DMS 273 (cell line): ENCODE results near the gene EPYC.

ENCODE experiments used
- DNase-seq: peaks from one replicate; lab custom pipeline; 2025; ENCODE audit not compliant: unreplicated experiment; lab: John Stamatoyannopoulos, UW

The EPYC gene

DNA sequence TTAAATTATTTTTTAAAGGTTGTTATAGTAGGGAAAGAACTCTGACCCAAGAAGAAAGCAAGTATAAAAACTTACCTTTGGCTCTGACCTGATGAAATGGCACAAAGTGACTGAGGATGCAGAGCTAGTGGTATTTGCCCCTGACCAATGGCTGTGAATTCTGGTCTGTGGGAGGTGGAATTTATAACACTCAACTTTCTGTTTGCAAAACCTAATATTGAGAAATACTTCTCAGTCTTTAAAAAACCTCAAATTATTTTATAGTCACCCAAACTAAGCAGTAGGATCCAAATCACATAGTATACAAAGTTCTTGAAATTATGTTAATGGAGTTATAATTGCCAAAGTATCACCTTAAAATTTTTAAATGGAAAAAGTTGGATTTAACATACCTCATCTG lies at the start of gene EPYC:
EPYC (minus strand) TSS at position 101 of the 400 bp plus-strand sequence. CDS start 2,407 bp downstream, outside the sequence.
- DNase-seq, result no peak

- peak; percentile 28 for DNase-seq
Observed at GRCh38 chr12:91053951-91054715, 49.4 kb upstream of the EPYC start.

DNA sequence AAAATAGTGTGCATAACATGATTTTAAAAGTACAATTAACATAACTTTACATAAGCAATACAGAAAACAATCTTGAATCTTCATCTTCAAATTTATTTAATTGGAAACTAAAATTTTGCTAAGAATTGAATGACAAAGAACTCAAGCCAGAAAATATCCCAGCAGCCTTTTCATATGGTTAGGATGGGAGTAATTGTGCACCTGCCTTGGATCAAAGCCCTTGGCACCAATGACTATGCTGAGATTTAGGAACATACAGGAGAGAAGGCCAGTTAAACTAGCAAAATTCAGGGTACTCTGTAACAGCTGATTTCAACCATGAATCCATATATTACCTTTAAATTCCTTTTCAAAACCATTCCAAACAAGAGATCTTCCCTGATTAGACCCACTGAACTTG lies 47.3 kb upstream of the EPYC start:
- DNase-seq, result no peak

GRCh38 chr12:91044586-91044985 lies 39.8 kb upstream of the EPYC start:
- DNase-seq, result no peak

DNA sequence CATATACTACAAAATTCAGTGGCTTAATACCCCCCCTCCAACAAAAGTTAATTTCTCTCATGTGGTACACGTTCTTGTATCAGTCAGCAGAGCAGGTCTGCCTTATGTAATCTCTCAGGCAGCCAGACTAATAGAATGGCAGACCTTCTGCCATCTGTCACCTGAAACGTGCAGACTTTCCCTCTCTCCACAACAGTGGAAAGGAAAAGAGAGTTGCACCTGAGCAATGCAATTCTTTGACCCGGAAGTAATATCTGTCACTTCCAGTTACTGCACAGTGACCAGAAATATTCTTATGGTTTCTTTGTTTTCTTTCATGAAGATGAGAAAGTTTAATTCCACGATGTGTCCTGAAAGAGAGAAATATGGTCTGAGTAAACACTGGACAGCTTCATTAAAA lies 38.6 kb upstream of the EPYC start:
- DNase-seq, result peak; percentile 62

GRCh38 chr12:91040096-91040755 lies 35.5 kb upstream of the EPYC start:
- no peak for DNase-seq

- no peak for DNase-seq
Observed at GRCh38 chr12:91037276-91037675, 32.5 kb upstream of the EPYC start.

GRCh38 chr12:91033251-91033650 lies 28.5 kb upstream of the EPYC start:
- DNase-seq, result no peak

GRCh38 chr12:91023326-91024004 lies 18.7 kb upstream of the EPYC start:
- DNase-seq, result no peak

- DNase-seq, result no peak
Observed at GRCh38 chr12:91021076-91021475, 16.3 kb upstream of the EPYC start.

DNA sequence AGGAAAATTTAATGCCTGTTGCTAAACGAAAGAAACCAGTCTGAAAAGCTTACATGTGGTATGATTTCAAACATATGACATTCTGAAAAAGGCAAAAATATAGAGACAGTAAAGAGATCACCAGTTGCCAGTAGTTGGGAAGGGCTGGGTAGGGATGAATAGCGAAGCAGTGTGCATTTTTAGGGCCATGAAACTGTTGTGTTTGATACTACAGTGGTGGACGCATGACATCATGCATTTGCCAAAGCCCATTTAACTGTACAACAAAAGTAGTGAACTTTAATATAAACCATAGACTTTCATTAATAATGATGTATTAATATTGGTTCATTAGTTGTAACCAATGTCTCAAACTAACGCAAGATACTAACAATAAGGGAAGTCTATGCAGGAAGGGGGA lies 14.7 kb upstream of the EPYC start:
- no peak for DNase-seq

DNA sequence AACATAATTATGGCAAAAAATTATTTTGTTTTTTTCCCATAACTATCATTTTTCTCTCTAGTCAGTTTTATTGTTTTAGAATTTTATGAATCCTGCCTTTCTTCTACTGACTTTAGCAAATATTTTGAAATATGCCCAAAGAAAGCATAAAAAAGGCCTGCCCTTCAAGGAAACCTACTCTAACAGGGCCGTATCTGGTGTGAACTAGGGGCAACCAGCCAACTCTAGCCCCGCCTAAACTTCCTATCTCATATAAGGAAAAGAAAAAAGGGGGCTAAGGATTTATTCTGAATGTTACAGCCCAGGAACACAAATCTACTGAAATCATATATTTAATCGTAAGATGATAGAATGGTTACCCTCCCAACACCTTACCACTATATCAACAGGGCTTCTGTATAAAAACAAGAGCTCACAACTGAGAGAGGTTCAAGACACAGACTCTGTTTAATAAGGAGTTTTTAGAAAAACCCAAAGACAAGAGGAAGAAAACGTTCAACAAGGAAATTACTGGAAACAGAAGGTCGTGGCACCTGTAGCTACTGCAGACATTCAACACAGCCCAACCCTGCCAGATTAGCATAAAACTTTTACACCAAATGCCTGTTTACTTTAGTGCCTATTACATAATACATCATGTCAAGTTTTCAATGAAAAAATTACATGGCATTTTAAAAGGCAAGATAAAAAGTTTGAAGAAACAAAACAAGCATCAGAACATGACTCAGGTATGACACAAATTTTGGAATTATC lies 12.9 kb upstream of the EPYC start:
- no peak for DNase-seq

DNA sequence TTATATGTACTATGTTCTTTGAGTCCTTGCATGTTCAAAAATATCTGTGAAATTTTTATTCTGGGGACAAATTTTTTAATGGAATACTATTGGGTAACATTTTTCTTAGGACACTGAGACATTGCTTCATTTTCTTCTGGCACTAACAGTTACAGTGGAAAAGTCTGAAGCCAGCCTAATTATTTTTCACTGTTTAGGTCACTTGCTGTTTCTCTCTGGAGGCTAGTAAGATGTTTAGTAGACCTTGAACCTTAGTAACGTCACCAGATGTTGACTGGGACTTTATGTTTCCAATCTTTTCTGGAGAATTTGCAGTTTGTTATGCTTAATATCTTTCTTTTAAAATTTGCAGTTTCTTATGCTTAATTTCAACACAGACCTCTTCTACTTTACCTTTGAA lies 12.3 kb upstream of the EPYC start:
- DNase-seq, result no peak

GRCh38 chr12:91009319-91009950 lies 4.7 kb upstream of the EPYC start:
- DNase-seq, result no peak

GRCh38 chr12:91007531-91008290 lies 2.9 kb upstream of the EPYC start:
- no peak for DNase-seq

GRCh38 chr12:91003737-91004136 lies 1.0 kb downstream of the EPYC start:
- no peak for DNase-seq

GRCh38 chr12:91001306-91001705 lies 3.5 kb downstream of the EPYC start:
- DNase-seq, result no peak

GRCh38 chr12:90999966-91000365 lies 4.8 kb downstream of the EPYC start:
- no peak for DNase-seq

GRCh38 chr12:90999527-90999926 lies 5.2 kb downstream of the EPYC start:
- DNase-seq, result no peak

DNA sequence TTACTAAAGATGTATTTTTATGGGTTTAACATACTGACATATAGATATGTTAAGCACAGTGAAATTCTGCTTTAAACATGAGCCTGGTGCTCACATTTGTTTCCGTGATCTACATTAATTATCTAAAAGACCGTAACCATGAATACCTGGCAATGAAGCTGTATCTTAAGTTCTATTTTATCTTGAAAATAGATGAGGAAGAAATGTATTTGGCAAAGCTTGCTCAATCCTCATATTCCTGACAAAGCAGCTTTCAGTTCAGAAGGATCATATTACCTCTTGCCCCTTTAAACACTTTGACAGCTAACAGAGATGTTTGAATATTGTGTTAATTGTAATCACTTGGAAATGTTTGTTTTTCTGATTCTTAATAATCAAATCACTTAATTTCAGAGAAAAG lies 9.8 kb downstream of the EPYC start:
- DNase-seq, result no peak
